Ascending aorta (tissue), 2 donors: ENCODE data around the gene PLXNA1. TPM values are rescaled to one million over a fixed set of nuclear protein-coding genes. Genes with fewer than 3 reads are reported as not detected.

Source experiments
- DNase-seq, 2 donors: peaks; one replicate each; pipeline ENCODE4 v3.0.0-alpha.2; 2019; ENCODE audit warnings: low spot score in 2 of 2
- H3K27ac ChIP-seq, 2 donors: fragments of 200-600 bp; sonication (generic); one replicate each; pipeline ENCODE4 v1.5.1; 2016 to 2017; ENCODE audit warnings: mild to moderate bottlenecking in 1 of 2
- H3K27me3 ChIP-seq: fragments of 200-600 bp; sonication (generic); one replicate; pipeline ENCODE4 v1.5.1; 2017
- H3K36me3 ChIP-seq, 2 donors: fragments of 200-600 bp; sonication (generic); one replicate each; pipeline ENCODE4 v1.5.1; 2016
- H3K4me1 ChIP-seq, 2 donors: fragments of 200-600 bp; sonication (generic); one replicate each; pipeline ENCODE4 v1.5.1; 2016 to 2017; ENCODE audit warnings: mild to moderate bottlenecking in 1 of 2
- H3K4me3 ChIP-seq, 2 donors: fragments of 200-600 bp; sonication (generic); one replicate each; pipeline ENCODE4 v1.5.1; 2016 to 2017; ENCODE audit warnings: mild to moderate bottlenecking in 1 of 2
- H3K9me3 ChIP-seq, 2 donors: fragments of 200-600 bp; sonication (generic); one replicate each; pipeline ENCODE4 v1.5.1; 2016
- intact Hi-C: fragments of 100-400 bp; cut with DNase I; formaldehyde crosslinking; loops from one replicate; pipeline ENCODE4 v1.15.1; 2023
- total RNA-seq: library from RNA; depleted of rRNA; stranded (reverse); fragments of >200 nt; gene quantifications from one replicate; pipeline ENCODE4 v1.1.0, GENCODE V29; 2016
- TF ChIP-seq, protein P1 (sequence below), 3 experiments: fragments of 200-600 bp in 2 of 3; fragments of 450-650 bp in 1 of 3; sonication (generic) in 2 of 3; IDR thresholded peaks; one replicate each; pipeline ENCODE4 v1.5.1; 2016 to 2019; ENCODE audit warnings: antibody characterized with exemption in 3 of 3, mild to moderate bottlenecking in 1 of 3, moderate library complexity in 1 of 3

The PLXNA1 gene
- total RNA-seq, 1 donor from 2014 or later, result 79.8 TPM

DNA sequence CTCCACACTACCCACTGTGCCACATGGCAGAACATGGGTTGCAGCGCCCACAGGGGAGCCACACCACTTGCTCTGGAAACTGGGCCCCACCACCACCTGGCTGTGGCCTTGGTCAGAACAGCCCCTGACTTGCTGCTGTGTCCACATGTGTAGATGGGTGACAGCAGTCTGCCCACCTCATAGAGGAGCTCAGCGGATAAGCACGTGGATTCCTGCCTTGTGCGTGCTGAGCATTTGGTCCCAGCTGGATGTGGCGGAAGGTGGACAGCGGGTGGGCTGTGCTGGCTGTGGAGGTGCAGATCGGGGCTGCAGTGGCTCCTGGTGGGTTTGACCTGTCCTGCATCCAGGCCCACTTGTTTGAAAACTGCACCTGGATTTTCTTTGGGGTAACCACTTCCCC lies 6.0 kb upstream of the PLXNA1 start:
- no peaks in the 10 kb centered on the region for H3K36me3 ChIP-seq
- H3K4me1 ChIP-seq, result no peaks in the 10 kb centered on the region
- no peak overlapping the region for H3K27ac ChIP-seq
- no peak overlapping the region for H3K4me3 ChIP-seq
- H3K9me3 ChIP-seq, result peaks cover 0 to 8% of the 10 kb centered on the region in 2 donors
- no peaks in the 10 kb centered on the region for H3K27me3 ChIP-seq
- DNase-seq, result no peak
- intact Hi-C loops, result no loop called here
- TF ChIP-seq, protein P1, sequence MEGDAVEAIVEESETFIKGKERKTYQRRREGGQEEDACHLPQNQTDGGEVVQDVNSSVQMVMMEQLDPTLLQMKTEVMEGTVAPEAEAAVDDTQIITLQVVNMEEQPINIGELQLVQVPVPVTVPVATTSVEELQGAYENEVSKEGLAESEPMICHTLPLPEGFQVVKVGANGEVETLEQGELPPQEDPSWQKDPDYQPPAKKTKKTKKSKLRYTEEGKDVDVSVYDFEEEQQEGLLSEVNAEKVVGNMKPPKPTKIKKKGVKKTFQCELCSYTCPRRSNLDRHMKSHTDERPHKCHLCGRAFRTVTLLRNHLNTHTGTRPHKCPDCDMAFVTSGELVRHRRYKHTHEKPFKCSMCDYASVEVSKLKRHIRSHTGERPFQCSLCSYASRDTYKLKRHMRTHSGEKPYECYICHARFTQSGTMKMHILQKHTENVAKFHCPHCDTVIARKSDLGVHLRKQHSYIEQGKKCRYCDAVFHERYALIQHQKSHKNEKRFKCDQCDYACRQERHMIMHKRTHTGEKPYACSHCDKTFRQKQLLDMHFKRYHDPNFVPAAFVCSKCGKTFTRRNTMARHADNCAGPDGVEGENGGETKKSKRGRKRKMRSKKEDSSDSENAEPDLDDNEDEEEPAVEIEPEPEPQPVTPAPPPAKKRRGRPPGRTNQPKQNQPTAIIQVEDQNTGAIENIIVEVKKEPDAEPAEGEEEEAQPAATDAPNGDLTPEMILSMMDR (IDR thresholded peaks at IDR 0.05), result no peak

DNA sequence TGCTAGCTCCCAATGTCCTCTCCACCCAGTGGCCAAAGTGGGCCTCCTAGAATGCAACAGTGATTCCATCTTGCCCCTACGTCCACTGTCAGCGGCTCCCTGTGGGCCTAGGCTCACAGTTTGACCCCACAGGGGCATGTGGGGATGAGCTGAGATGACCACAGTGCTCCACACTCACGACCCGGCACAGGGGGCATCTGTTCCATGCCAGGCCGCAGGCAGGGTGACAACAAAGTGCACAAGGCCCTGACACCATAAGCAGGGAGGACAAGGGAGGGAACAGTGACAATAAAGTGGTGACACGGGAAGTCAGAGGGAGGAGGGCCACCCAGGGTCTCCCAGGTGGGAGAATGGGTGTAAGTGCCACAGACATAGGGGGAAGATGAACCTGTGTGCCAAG lies 5.1 kb upstream of the PLXNA1 start:
- Histone ChIP-seq H3K9me3 (peaks cover 0 to 8% of the 10 kb centered on the region in 2 donors), H3K27me3 (no peaks in the 10 kb centered on the region), H3K27ac (no peak overlapping the region), H3K4me1 (peaks cover 0 to 6% of the 10 kb centered on the region in 2 donors), H3K36me3 (no peaks in the 10 kb centered on the region), H3K4me3 (no peak overlapping the region)
- intact Hi-C loops, result no loop called here
- no peak for DNase-seq
- TF ChIP-seq, protein P1 (IDR thresholded peaks at IDR 0.05), result no peak

DNA sequence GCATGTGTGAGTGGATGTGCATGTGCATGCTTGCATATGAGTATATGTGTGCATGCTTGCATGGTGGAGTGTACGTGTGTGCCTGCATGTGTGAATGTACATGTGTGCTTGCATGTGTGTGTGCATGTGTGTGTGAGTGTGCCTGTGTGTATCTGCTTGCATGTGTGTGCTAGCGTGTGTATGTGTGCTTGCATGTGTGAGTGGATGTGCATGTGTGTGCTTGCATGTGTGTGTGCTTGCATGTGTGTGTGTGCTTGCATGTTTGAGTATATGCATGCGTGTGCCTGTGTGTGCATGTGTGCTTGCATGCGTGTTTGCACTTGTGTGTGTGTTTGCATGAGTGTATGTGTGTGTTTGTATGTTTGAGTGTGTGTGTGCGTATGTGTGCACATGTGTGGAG lies 4.6 kb upstream of the PLXNA1 start:
- H3K4me1 ChIP-seq, result peaks cover 0 to 6% of the 10 kb centered on the region in 2 donors
- H3K4me3 ChIP-seq, result no peak overlapping the region
- no peaks in the 10 kb centered on the region for H3K27me3 ChIP-seq
- no peak for DNase-seq
- no peak overlapping the region for H3K27ac ChIP-seq
- H3K36me3 ChIP-seq, result no peaks in the 10 kb centered on the region
- intact Hi-C loops, result no loop called here
- peaks cover 0 to 8% of the 10 kb centered on the region in 2 donors for H3K9me3 ChIP-seq
- TF ChIP-seq, protein P1 (IDR thresholded peaks at IDR 0.05), result no peak

DNA sequence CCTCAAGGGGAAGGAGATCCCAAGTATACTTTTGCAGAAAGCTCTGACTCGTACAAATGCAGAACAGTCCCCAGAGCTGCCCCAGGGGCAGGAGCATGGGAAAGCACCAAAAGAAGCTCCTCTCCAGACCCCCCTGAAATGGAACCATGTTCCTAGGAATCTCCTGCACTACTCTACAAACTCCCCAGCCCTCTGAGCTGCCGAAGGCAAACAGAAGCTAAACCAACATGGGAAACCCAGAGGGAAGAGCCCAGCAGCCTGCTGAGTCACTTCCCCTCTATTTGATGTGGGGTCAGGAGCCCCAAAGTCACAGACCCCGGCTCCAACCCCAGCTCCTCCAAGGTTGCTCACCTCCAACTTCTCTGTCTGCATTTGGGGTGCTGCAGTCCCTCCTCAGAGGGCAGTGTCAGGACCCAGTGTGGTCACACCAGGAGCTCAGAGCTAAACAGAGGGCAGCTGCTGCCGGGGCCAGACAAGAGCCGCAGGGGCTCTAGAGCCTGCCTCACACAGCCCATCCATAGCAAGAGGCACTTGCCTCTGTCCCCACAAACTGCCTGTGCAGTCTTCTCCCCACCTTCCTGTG lies 3.8 kb upstream of the PLXNA1 start:
- Histone ChIP-seq H3K36me3 (no peaks in the 10 kb centered on the region), H3K27me3 (no peaks in the 10 kb centered on the region), H3K9me3 (peaks cover 0 to 8% of the 10 kb centered on the region in 2 donors), H3K27ac (no peak overlapping the region), H3K4me3 (no peak overlapping the region), H3K4me1 (peaks cover 0 to 6% of the 10 kb centered on the region in 2 donors)
- DNase-seq, result no peak
- TF ChIP-seq, protein P1 (IDR thresholded peaks at IDR 0.05), result no peak
- intact Hi-C loops, result no loop called here

DNA sequence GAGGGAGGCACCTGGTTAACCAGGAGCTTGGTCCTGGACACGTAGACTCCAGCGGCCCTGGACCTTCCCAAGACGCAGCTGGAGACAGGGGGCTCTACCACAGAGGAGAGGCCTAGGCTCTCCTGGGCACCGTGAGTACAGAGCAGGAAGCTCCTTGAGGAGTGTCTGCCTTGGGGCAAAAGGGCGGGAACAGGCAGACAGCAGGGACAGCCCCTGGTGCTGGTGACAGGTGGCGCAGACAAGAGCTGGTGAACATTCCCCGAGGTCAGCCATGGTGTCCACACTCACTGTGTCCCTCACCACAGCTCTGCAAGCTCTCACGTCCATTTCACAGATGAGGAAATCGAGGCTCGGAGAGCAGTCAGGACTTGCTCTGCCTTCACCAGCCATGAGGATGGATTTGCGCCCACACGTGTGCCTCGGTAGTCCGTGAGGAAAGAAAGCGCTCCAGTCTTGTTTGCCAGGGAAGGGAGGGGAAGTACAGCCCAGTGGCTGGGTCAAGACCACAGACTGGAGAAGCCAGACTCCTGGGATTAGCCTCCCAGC lies 2.6 kb upstream of the PLXNA1 start:
- Histone ChIP-seq H3K27me3 (no peaks in the 10 kb centered on the region), H3K9me3 (no peaks in the 10 kb centered on the region), H3K27ac (no peak overlapping the region), H3K4me3 (no peak overlapping the region), H3K36me3 (no peaks in the 10 kb centered on the region), H3K4me1 (peaks cover 7 to 17% of the 10 kb centered on the region in 2 donors)
- DNase-seq, result no peak
- intact Hi-C loops, result loop anchor here (5.0 to 10.0 kb wide), 3 partner anchors 53 to 564 kb away; no protein-coding TSS in a partner anchor
- TF ChIP-seq, protein P1 (IDR thresholded peaks at IDR 0.05), result no peak
